Endothelial cell of umbilical vein (primary cell): ENCODE measurements around the gene LMAN1L.

Experiments used
- CTCF ChIP-seq, 2 donors: IDR thresholded peaks; 1 replicate in 1 of 2; 2 replicates in 1 of 2; pipeline ENCODE4 v1.5.1; 2011; ENCODE audit warnings: low read length in 2 of 2, mild to moderate bottlenecking in 2 of 2, moderate library complexity in 2 of 2, control low read depth in 1 of 2, inconsistent platforms in 1 of 2, low read depth in 1 of 2; ENCODE audit not compliant: insufficient read depth in 1 of 2; ENCODE audit errors: extremely low read depth in 1 of 2
- GATA2 ChIP-seq: IDR thresholded peaks from 2 replicates; pipeline ENCODE4 v1.7.0; 2011; ENCODE audit warnings: low read depth, mild to moderate bottlenecking, moderate library complexity, mixed read lengths, low read length; ENCODE audit not compliant: insufficient read length, insufficient read depth
- POLR2AphosphoS5 ChIP-seq: IDR thresholded peaks from 2 replicates; pipeline ENCODE4 v1.6.1; 2012; ENCODE audit warnings: low read depth, mild to moderate bottlenecking, control low read depth, low read length, moderate library complexity; ENCODE audit not compliant: insufficient read depth

GRCh38 chr15:74816624-74817369, 4.2 kb downstream of the LMAN1L start:
- TF ChIP-seq POLR2AphosphoS5, result no peak
- no peak for TF ChIP-seq CTCF (IDR thresholded peaks at IDR 0.05; ENCODE audit: extremely low read depth in 1 of 2, insufficient read depth in 1 of 2, low read depth in 1 of 2, low read length in 2 of 2)
- no peak for TF ChIP-seq GATA2
